ENCODE data around the gene C9orf85.

- no peak for TF ChIP-seq CTCF (conservative IDR thresholded peaks at IDR 0.05; ENCODE audit: low read length)
- no peak for TF ChIP-seq EZH2phosphoT487 (IDR thresholded peaks at IDR 0.05; ENCODE audit: borderline replicate concordance, low read depth, low read length)
Measured at GRCh38 chr9:71966601-71967000, 55.2 kb downstream of the C9orf85 start.

All from OCI-LY7 (cell line).